Aorta (tissue), 5 donors: ENCODE results near the gene TPSB2. TPM values are rescaled to one million over a fixed set of nuclear protein-coding genes. Genes with fewer than 3 reads are reported as not detected.
"Not testable (repeated sequence)": the region's sequence is repeated elsewhere in the genome, so short reads cannot be mapped to it uniquely, and the experiment has no call there.

ENCODE experiments used
- ATAC-seq: fragments of 200-7000 bp; cut with Tn5 transposase; one replicate; pipeline ENCODE4 v1.9.1; 2022; ENCODE audit warnings: moderate library complexity; ENCODE audit not compliant: low FRiP score
- DNase-seq, 2 donors: peaks; one replicate each; pipeline ENCODE4 v3.0.0-alpha.2; 2020
- H3K27ac ChIP-seq, 2 donors: one replicate each; pipeline ENCODE4 v1.5.1; 2013; ENCODE audit warnings: low read length in 2 of 2, mild to moderate bottlenecking in 2 of 2, moderate library complexity in 2 of 2, control low read depth in 1 of 2, inconsistent platforms in 1 of 2, low read depth in 1 of 2
- H3K27me3 ChIP-seq, 2 donors: one replicate each; pipeline ENCODE4 v1.6.1; 2013; ENCODE audit warnings: control low read depth in 1 of 2, low read length in 1 of 2, mild to moderate bottlenecking in 1 of 2, moderate library complexity in 1 of 2; ENCODE audit not compliant: insufficient read depth in 2 of 2, control insufficient read depth in 1 of 2
- H3K36me3 ChIP-seq, 2 donors: one replicate each; pipeline ENCODE4 v1.6.1; 2013; ENCODE audit warnings: control low read depth in 1 of 2, low read length in 1 of 2, mild to moderate bottlenecking in 1 of 2; ENCODE audit not compliant: insufficient read depth in 2 of 2, control insufficient read depth in 1 of 2
- H3K4me1 ChIP-seq, 2 donors: one replicate each; pipeline ENCODE4 v1.6.1; 2013; ENCODE audit warnings: low read length in 2 of 2, control low read depth in 1 of 2, mild to moderate bottlenecking in 1 of 2, moderate library complexity in 1 of 2; ENCODE audit not compliant: insufficient read depth in 2 of 2, control insufficient read depth in 1 of 2
- H3K4me3 ChIP-seq, 2 donors: one replicate each; pipeline ENCODE4 v1.5.1; 2013; ENCODE audit warnings: low read length in 2 of 2, control low read depth in 1 of 2, mild to moderate bottlenecking in 1 of 2
- H3K9me3 ChIP-seq: one replicate; pipeline ENCODE4 v1.6.1; 2013; ENCODE audit warnings: mild to moderate bottlenecking, low read length; ENCODE audit not compliant: control insufficient read depth
- WGBS, 2 donors: extraction: QIAGEN DNeasy Blood & Tissue Kit; methylation state at CpG; one replicate each; pipeline ENCODE4 v1.1.7; 2013; 5-methylcytosine and 5-hydroxymethylcytosine counted together
- intact Hi-C, 2 donors: fragments of 100-400 bp; cut with DNase I; formaldehyde crosslinking; loops; one replicate each; pipeline versions ENCODE4 v1.14.2 to v1.15.0; 2022
- polyA plus RNA-seq, 2 donors: library from polyadenylated mRNA; stranded (reverse); fragments of 200-250 nt; gene quantifications; one replicate each; pipeline ENCODE4 v1.2.3, GENCODE V29; 2013
- total RNA-seq, 2 donors: library from RNA; stranded (reverse); fragmentation: NEBNext Ultra II Directional; extraction: Animal tissue kit (Norgen Biotek cat#: 25700); gene quantifications; one replicate each; pipeline ENCODE4 v1.2.1, GENCODE V29; 2021
- donor health status: healthy with polysubstance abuse.
- donor health status: Bipolar disorder and iron deficiency.
- donor health status: DM: no; HTN: no; CAD: no.
- donor health status: DM: no; HTN: no; CAD: no.
- donor health status: DM: yes; HTN: yes; CAD: no.

The TPSB2 gene
- total and polyA plus RNA-seq, 4 donors: 4.9 to 51.0 (median 13.9) TPM

- intact Hi-C loops: no loop called here
- no peak overlapping the region for H3K4me3 ChIP-seq
- DNase-seq (no peak), ATAC-seq (no peak)
- H3K4me1 ChIP-seq: no peaks in the 10 kb centered on the region
- H3K27ac ChIP-seq: no peak overlapping the region
- 80 to 84% methylated on average over 9 of the region's 9 CpGs for WGBS, 2 donors
- H3K36me3 ChIP-seq: no peaks in the 10 kb centered on the region
- H3K27me3 ChIP-seq: no peaks in the 10 kb centered on the region
- no peaks in the 10 kb centered on the region for H3K9me3 ChIP-seq
Observed at GRCh38 chr16:1206326-1206725, 23.7 kb downstream of the TPSB2 start.

GRCh38 chr16:1204933-1205332, 25.1 kb downstream of the TPSB2 start:
- ATAC-seq: no peak
- H3K4me3 ChIP-seq: no peak overlapping the region
- intact Hi-C loops: no loop called here
- no peaks in the 10 kb centered on the region for H3K27me3 ChIP-seq
- H3K9me3 ChIP-seq: no peaks in the 10 kb centered on the region
- H3K27ac ChIP-seq: no peak overlapping the region
- H3K4me1 ChIP-seq: no peaks in the 10 kb centered on the region
- H3K36me3 ChIP-seq: no peaks in the 10 kb centered on the region
- no peak for DNase-seq
- WGBS, 2 donors: 84 to 88% methylated on average over 12 to 18 of the region's 21 CpGs

GRCh38 chr16:1202274-1202673, 27.7 kb downstream of the TPSB2 start:
- Histone ChIP-seq H3K36me3 (no peaks in the 10 kb centered on the region), H3K4me3 (no peak overlapping the region), H3K27me3 (no peaks in the 10 kb centered on the region), H3K27ac (no peak overlapping the region), H3K9me3 (no peaks in the 10 kb centered on the region), H3K4me1 (no peaks in the 10 kb centered on the region)
- WGBS, 2 donors: 93 to 95% methylated on average over 18 of the region's 18 CpGs
- intact Hi-C loops: no loop called here
- ATAC-seq (no peak), DNase-seq (no peak)

- DNase-seq (no peak), ATAC-seq (no peak)
- Histone ChIP-seq H3K27me3 (no peaks in the 10 kb centered on the region), H3K9me3 (no peaks in the 10 kb centered on the region), H3K36me3 (no peaks in the 10 kb centered on the region), H3K27ac (no peak overlapping the region), H3K4me3 (no peak overlapping the region), H3K4me1 (no peaks in the 10 kb centered on the region)
- intact Hi-C loops: no loop called here
- 93 to 94% methylated on average over 25 of the region's 25 CpGs for WGBS, 2 donors
Observed at GRCh38 chr16:1201444-1201843, 28.5 kb downstream of the TPSB2 start.

- DNase-seq (no peak), ATAC-seq (no peak)
- Histone ChIP-seq H3K27ac (no peak overlapping the region), H3K27me3 (no peaks in the 10 kb centered on the region), H3K9me3 (no peaks in the 10 kb centered on the region), H3K4me3 (no peak overlapping the region), H3K36me3 (no peaks in the 10 kb centered on the region), H3K4me1 (no peaks in the 10 kb centered on the region)
- 93 to 94% methylated on average over 36 to 38 of the region's 38 CpGs for WGBS, 2 donors
- intact Hi-C loops: no loop called here
Observed at GRCh38 chr16:1200014-1200627, 29.9 kb downstream of the TPSB2 start.

- H3K27me3 ChIP-seq: no peaks in the 10 kb centered on the region
- 80 to 86% methylated on average over 14 to 15 of the region's 19 CpGs for WGBS, 2 donors
- ATAC-seq (no peak), DNase-seq (no peak)
- no peaks in the 10 kb centered on the region for H3K36me3 ChIP-seq
- no peak overlapping the region for H3K27ac ChIP-seq
- no peaks in the 10 kb centered on the region for H3K4me1 ChIP-seq
- no peak overlapping the region for H3K4me3 ChIP-seq
- no peaks in the 10 kb centered on the region for H3K9me3 ChIP-seq
- intact Hi-C loops: loop anchor here in 1 of 2 donors (5.0 kb wide), 1 partner anchor 142 kb away; no protein-coding TSS in a partner anchor
Observed at GRCh38 chr16:1199347-1200013, 30.5 kb downstream of the TPSB2 start.

GRCh38 chr16:1198671-1199346, 31.2 kb downstream of the TPSB2 start:
- not testable (repeated sequence) for H3K36me3 ChIP-seq, ATAC-seq, H3K4me3 ChIP-seq, H3K27ac ChIP-seq, H3K27me3 ChIP-seq, H3K4me1 ChIP-seq, H3K9me3 ChIP-seq, DNase-seq
- WGBS, 2 donors: 88 to 93% methylated on average over 41 to 44 of the region's 44 CpGs
- intact Hi-C loops: loop anchor here in 1 of 2 donors (5.0 kb wide), 1 partner anchor 142 kb away; no protein-coding TSS in a partner anchor

GRCh38 chr16:1198194-1198593, 31.8 kb downstream of the TPSB2 start:
- no peaks in the 10 kb centered on the region for H3K9me3 ChIP-seq
- no peak overlapping the region for H3K27ac ChIP-seq
- no peak overlapping the region for H3K4me3 ChIP-seq
- no peaks in the 10 kb centered on the region for H3K36me3 ChIP-seq
- ATAC-seq (no peak), DNase-seq (no peak)
- intact Hi-C loops: loop anchor here in 1 of 2 donors (5.0 kb wide), 1 partner anchor 141 kb away; no protein-coding TSS in a partner anchor
- H3K27me3 ChIP-seq: no peaks in the 10 kb centered on the region
- H3K4me1 ChIP-seq: no peaks in the 10 kb centered on the region
- 87 to 93% methylated on average over 17 to 18 of the region's 18 CpGs for WGBS, 2 donors
